Measurements from ENCODE around the gene NDUFB7. TPM values are rescaled to one million over a fixed set of nuclear protein-coding genes. Genes with fewer than 3 reads are reported as not detected.

Gene NDUFB7
- total RNA-seq, 1 experiment from 2014 or later: 155 TPM

- Mint-ChIP-seq H3K36me3 (ENCODE audit: insufficient read depth in 1 of 3, low read depth in 3 of 3) (no peaks in the 10 kb centered on the region; a peak in 1 of 7 replicates), H3K9me3 (peaks cover 0 to 6% of the 10 kb centered on the region in 2 experiments; a peak in 2 of 5 replicates), H3K27me3 (ENCODE audit: low read depth) (0 out of 2 replicates have a peak, but pooled peaks cover 2% of the 10 kb centered on the region), H3K4me3 (no peak overlapping the region), H3K27ac (no peak overlapping the region), H3K4me1 (peaks cover 5 to 13% of the 10 kb centered on the region in 2 experiments)
- H2BK20ac ChIP-seq (ENCODE audit: low read depth, low read length, poor library complexity, severe bottlenecking): no peak overlapping the region
- no peaks in the 10 kb centered on the region for H3K9me3 ChIP-seq (ENCODE audit: control insufficient read depth, low read depth, low read length)
- no peak overlapping the region for H4K91ac ChIP-seq (ENCODE audit: insufficient read length, low read depth, low read length)
- no peak overlapping the region for H3T11ph ChIP-seq (ENCODE audit: low read length)
- H4K5ac ChIP-seq (ENCODE audit: insufficient read length, low read depth, low read length): no peak overlapping the region
- H3K4me1 ChIP-seq (ENCODE audit: insufficient read depth, low read length): no peaks in the 10 kb centered on the region
- no peaks in the 10 kb centered on the region for H3K79me1 ChIP-seq (ENCODE audit: insufficient read depth, low read depth, low read length, poor library complexity, severe bottlenecking)
- no peak overlapping the region for H3K14ac ChIP-seq (ENCODE audit: insufficient read depth, low read length)
- H2BK120ac ChIP-seq (ENCODE audit: low read depth, low read length, poor library complexity, severe bottlenecking): no peak overlapping the region
- peaks cover 8% of the 10 kb centered on the region for H3K23me2 ChIP-seq (ENCODE audit: insufficient read length, low read depth, low read length, poor library complexity, severe bottlenecking)
- H3K56ac ChIP-seq (ENCODE audit: insufficient read length, low read depth, low read length): no peak overlapping the region
- H3K18ac ChIP-seq (ENCODE audit: insufficient read length, low read depth, low read length): no peak overlapping the region
- no peak for DNase-seq
- H3K23ac ChIP-seq (ENCODE audit: insufficient read length, low read depth, low read length): no peak overlapping the region
- no peak overlapping the region for H3K27ac ChIP-seq (ENCODE audit: insufficient read length, low read depth, low read length)
- no peak overlapping the region for H2BK5ac ChIP-seq (ENCODE audit: insufficient read length, low read length)
- no CpG with 5 or more reads among the region's 6 CpGs for WGBS (ENCODE audit: extremely low coverage, insufficient read length, low lambda C conversion rate)
- no peak overlapping the region for H2BK15ac ChIP-seq (ENCODE audit: low read depth, low read length)
- no peaks in the 10 kb centered on the region for H3K27me3 ChIP-seq (ENCODE audit: insufficient read depth, low read length)
- no peak for TF ChIP-seq CTCF (conservative IDR thresholded peaks at IDR 0.05)
- H3K79me2 ChIP-seq (ENCODE audit: insufficient read depth, low read length): peaks cover 8% of the 10 kb centered on the region; the same call in 1 of the 2 replicates
- no peak overlapping the region for H4K8ac ChIP-seq (replicated peaks; ENCODE audit: insufficient read length, low read depth, low read length)
- no peak overlapping the region for H2BK12ac ChIP-seq (ENCODE audit: insufficient read length, low read depth, low read length)
- no peaks in the 10 kb centered on the region for H4K20me1 ChIP-seq (ENCODE audit: control insufficient read depth, insufficient read depth, insufficient read length)
- H2AK5ac ChIP-seq (ENCODE audit: insufficient read length, low read length): no peak overlapping the region
- no peak overlapping the region for H3K9ac ChIP-seq (ENCODE audit: extremely low read depth, insufficient read length, low read length)
- H3K4me2 ChIP-seq (ENCODE audit: insufficient read depth, insufficient read length, low read length): no peak overlapping the region
- H3K4ac ChIP-seq (ENCODE audit: low read depth, low read length): no peak overlapping the region
- no peak overlapping the region for H2AFZ ChIP-seq (ENCODE audit: low read length)
Observed at GRCh38 chr19:14575428-14575980, 3.6 kb upstream of the NDUFB7 start.
